Activated CD4-positive, alpha-beta T cell treated with anti-CD3 and anti-CD28 coated beads, Interleukin-2, amount 50 U/mL, for 4 hours (primary cell): ENCODE data around the gene GPR152.
A peak's percentile ranks its signal among the peaks of the same experiment; 100 is the strongest.

ENCODE experiments used
- DNase-seq, 2 experiments: peaks; one replicate each; pipeline ENCODE4 v3.0.0-alpha.2; 2020

Gene GPR152

DNA sequence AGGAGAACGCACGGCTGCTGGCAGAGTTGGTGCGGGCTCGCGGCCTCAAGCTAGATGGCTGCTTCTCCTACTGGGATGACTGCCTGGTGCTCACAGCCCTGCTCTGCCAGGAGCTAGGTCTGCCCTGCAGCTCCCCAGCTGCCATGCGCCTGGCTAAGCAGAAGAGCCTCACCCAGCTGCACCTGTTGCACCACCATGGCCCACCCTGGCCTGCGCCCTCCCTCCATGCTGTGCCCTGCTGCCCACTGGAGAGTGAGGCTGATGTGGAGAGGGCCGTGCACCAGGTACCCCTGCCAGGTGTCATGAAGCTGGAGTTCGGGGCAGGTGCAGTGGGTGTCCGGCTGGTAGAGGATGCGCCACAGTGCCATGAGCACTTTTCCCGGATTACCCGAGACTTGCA, 29.1 kb downstream of the GPR152 start:
- no peak for DNase-seq

DNA sequence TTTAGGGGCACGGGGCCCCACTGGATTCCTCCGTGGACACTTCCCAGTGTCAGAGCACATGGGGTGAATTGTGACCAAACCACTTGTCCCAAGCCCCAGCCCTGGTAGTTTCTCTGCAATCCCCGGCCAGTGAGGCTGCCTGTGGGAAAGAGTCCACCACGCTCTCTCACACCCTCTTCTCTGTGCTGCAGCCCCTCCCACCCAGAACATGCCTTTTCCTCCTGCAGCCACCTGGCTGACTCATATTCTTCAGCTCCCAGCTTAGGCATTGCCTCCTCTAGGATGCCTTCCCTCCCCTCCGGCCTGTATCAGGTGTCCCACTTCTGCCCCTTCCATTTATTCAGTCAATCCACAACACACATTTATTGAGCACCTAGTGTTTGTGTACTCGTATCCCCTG, 29.6 kb downstream of the GPR152 start:
- DNase-seq: no peak

DNA sequence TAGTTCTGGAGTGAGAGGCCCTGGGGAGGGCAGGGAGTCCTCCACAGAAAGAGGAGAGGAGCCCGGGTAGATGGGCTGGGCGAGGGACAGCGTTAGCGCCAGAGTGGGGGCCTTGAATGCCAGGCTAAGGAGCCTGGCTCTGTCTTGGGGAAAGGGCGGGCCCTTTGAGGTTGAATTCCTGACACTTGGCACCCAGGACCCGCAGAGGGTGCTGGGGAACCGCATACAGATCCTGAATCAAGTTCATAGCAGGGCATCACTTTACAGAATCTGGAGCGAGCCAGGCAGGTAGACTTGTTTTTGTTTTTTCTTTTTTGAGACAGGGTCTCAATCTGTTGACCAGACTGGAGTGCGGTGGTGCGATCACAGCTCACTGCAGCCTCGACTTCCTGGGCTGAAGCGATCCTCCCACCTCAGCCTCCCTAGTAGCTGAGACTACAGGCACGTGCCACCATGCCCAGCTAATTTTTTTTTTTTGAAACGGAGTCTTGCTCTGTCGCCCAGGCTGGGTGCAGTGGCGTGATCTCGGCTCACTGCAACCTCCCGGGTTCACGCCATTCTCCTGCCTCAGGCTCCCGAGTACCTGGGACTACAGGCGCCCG, 31.0 kb downstream of the GPR152 start:
- no peak for DNase-seq

DNA sequence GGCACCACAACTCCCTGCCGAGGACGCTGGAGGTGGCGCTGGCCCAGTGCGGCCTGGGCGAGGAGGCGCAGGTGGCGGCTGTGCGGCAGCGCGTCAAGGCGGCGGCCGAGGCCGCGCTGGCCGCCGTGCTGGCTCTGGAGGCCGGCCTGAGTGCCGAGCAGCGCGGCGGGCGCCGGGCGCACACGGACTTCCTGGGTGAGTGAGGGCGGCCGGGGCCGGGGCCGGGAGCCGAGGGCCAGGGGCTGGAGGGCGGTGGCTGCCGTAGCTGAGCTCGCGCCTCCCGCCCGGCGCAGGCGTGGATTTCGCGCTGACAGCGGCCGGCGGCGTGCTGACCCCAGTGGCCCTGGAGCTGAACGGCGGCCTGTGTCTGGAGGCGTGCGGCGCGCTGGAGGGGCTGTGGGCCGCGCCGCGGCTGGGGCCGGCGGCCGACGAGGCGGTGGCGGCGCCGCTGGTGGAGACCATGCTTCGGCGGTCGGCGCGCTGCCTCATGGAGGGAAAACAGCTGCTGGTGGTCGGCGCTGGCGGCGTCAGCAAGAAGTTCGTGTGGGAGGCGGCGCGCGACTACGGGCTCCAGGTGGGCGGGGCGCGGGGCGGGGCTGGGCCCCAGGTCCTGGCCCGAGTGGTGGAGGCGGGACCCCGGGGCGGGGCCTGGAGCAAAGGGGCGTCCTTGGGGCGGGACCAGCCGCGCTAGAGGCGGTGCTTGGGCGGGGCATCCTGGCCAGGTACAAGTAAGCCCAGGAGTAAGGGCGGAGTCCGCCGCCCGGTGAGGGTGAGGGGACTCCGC, 31.7 kb downstream of the GPR152 start:
- peak; percentile 97 for DNase-seq

DNA sequence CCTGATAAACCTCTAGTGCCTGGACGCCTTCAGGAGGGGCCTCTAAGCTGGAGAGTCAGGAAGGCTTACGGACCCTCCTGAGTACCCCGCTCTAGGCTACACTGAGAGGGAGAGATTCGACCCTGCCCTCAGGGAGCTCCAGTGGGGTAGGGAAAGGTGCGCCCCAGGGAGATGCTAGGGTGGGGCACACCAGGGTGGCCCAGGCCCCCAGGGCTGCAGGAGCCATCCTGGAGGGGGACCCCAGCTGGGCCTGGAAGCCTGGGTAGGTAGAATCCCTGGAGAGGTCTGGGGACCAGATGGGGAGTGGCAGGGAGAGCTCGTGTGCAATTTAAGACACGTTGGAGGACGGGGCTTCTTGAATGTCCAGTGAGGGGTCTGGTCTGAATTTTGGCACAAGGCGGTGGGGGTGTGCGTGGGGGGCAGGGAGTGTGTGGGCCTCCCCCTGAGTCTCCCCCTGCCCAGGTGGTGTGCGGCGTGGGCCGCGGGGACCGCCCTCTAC, 32.3 kb downstream of the GPR152 start:
- DNase-seq: no peak

DNA sequence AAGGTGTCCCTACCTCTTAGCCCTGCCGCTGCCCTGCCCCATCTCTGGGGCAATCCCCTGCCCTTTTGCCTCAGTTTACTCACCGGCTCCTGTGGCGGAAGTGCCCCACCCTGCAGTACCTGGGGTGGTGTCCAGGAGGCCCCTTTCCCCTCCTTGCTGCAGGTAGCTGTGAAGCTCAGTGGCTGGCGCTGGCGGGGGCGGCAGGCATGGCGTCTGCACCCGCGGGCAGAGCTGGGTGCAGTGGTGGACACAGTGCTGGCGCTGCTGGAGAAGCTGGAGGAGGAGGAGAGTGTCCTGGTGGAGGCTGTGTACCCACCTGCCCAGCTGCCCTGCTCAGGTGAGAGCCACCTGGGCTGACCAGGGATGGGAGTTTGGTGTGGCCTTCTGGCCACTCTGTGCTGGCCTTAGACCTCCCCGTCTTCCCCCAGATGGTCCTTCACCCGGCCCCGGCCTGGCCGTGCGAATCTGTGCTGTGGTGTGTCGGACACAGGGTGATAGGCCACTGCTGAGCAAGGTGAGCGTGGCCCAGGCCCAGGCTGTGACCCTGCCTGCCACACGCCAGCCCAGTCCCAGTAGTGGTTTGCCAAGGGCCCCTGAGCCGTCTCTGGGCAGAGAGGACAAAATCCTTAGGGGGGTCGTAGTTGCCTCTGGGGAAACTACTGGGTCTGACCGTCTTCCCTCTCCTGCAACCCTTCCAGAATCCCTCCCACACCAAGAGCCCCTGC, 33.0 kb downstream of the GPR152 start:
- no peak for DNase-seq

DNA sequence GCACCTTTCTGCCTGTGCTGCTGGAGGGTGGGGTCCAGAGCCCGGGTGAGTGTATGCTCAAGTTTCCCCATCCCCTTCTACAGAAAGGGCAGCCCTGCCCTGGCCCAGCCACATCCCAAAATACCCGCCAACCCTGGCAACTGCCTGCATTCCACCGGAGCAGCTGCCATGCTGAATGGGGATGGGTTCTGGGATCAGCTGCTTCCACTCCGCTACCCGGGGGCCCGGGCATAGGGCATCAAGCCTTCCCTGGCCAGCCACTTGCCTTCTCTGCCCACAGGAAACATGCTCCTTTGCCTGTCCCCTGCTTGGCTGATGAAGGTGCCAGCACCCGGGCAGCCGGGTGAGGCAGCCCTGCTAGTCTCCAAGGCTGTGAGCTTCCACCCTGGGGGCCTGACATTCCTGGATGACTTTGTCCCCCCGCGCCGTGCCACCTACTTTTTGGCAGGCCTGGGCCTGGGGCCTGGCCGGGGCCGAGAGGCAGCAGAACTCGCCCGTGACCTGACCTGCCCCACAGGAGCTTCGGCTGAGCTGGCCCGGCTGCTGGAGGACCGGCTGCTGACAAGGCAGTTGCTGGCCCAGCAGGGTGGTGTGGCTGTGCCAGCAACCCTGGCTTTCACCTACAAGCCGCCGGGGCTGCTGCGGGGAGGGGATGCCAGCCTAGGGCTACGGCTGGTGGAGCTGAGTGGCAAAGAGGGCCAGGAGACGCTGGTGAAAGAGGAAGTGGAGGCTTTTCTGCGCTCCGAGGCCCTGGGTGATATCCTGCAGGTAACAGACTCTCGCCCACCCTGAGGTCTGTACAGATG, 33.9 kb downstream of the GPR152 start:
- DNase-seq: no peak

DNA sequence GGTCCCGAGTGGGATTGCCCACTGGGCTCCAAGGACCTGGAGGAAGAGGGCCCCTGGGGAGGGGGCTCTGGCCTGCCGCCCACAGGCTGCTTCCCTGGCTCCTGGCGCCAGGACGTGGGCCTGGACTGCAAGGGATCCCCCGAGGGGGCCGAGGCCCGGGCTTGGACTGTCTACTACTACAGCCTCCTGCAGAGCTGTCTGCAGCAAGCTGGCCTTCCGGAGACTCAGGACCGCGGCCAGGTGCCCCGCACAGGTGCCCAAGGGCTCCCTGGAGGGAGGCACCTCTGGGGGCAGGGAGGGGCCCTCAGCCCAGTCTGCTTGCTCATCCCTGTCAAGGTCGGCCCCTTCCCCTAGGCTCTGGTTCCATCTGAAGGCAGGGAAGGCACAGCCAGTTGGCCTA, 35.1 kb downstream of the GPR152 start:
- DNase-seq: no peak

DNA sequence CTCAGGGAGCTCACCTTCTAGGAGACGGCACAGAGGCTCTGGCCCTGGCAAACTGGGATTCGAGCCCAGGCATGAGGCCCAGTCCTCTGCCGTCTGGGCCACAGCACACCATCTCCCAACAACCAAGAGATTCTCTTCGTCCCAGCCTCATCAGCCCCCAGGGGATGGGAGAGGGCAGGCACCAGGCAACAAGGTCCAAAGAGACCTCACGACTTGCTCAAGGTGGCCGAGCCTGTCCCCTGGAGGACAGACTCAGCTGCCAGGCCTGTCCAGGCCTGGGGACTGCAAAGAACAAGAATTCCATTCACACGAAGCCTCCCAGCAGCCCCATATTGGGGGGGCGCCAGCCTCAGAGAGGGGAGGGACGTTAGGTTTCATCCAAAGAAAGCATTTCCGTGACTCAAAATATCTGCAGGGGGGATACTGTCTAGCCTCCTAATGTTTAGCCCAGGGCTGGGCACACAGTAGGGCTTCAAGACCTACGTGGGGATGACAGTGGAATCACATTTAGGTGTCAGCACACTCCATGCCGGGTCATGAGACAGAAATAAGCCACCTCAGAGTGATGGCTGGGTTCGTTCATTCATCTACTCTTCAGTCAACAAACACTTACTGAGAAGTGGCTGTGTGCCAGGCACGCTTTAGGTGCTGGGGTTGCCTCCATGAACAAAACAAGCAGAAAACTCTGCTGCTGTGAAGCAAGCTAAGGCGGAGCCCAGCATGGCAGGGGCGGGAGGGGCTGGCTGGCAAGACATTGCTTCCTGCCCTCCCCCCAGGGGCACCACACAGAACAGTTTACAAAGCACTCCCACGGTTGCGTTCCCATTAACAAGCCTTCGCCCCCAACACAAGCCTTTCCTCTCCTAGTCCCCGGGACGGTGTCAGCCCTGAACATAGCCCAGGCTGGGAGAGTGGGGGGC, 35.9 kb downstream of the GPR152 start:
- DNase-seq: peak; percentile 74 to 75

DNA sequence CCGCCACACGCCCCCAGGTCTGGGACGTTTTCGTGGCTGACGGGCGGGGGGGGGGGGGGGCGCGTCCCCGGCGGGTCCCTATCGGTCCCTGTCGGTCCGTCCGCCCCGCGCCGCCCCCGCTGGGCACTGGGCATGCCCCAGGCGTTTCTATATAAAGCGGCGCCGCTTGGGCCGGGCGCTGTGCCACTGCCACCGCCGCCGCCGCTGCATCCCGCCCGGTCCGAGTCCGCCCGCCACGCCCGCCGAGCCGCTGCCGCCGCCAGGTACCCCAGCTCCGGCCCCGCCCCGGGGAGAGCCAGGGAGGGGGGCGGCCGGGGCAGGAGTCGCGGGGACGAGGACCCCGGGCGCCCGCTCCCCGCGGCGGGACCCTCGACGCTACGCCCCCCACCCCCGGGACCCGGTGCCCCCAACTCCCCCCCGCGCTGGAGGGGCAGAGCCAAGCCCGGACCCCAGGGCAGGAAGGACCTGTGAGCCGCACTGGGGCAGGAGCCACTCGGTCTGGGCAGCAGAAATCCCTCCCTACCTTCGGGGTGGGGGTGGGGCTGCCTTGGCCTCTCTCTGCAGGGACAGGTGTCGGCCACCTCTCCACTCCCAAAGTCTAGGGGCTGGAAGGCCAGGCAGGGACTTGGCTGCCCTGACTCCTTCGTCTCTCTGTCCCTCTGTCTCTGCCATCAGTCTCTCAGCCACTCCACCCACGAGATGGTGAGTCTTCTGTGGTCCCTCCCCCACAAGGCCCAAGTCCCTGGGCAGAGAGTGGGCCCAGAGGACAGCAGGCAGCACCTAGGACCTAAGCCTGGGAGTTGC, 36.8 kb downstream of the GPR152 start, which contains the start of gene CARNS1:
CARNS1 (plus strand) TSS at position 178 of the 804 bp plus-strand sequence; CDS start at position 700, 522 bp downstream.
- no peak for DNase-seq

DNA sequence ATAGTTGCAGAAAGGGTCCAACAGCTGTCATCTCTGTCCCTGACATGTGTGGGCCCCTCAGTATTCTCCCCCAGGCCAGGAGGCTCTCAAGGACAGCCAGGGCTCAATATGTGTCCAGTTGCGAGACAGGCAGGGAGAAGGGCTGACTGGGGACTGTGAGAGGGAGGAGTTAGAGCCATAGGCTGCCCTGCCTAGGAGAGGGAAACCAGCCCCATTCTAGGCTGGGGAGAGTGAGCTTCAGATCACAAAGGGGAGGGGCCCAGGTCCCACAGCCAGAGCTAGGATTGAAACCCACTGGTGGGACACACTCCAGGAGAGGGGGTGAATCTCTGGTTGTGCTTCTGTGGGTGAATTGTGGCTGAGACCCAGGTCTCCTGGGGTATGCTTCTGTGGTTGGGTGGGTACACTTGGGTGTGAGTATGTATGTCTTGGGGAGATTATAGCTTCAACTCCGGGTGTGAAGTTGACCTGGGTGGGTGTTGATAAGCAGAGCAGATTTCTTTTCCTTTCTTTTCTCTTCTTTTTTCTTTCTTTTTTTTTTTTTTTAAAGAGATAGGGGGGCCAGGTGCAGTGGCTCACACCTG, 39.2 kb downstream of the GPR152 start:
- no peak for DNase-seq

DNA sequence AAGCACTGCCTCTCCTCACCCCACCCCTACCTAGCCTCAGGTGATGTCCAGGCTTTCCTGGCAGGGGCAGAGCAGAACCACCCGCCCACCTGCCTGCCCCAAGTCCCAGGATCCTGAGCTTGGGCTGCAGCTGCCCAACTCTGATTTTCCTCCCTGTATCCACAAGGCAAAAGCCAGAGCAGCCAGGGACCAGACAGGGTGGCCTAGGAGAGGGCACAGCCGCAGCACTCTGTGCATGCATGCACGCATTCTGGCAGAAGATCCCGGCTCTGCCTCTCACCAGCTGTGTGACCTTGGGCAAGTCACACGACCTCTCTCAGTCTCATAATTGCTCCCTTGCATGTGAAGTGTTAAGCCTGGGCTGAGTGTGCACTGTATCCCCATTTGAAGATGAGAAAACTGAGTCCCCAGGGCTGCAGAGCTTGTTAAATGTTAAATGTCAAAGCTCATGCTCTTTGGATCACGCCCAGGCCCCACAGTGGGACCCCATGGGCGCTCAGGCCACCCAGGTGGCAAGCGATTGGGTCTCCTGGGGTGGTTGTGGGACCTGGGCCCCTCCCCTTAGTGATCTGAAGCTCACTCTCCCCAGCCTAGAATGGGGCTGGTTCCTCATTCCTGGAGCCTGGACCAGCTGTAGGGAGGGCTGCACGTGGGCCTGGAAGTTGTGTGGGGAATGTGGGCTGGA, 39.9 kb downstream of the GPR152 start:
- no peak for DNase-seq

DNA sequence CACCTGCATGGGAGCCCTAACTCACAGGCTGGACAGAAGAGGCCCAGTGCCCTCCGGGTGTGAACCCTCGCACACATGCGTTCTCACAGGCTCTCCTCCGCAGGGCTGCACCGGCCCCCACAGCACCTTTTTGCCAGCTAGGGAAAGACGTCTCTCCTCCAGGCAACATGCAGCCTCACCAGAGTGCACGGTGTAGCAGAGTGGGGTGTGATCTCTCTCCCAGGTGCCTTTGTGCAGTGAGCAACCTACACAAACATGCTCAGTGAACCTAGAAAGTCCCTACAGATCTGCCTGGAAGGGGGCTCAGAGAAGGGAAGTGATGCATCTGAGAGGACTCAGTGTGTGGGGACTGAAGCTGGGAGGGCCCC, 40.8 kb downstream of the GPR152 start:
- no peak for DNase-seq

DNA sequence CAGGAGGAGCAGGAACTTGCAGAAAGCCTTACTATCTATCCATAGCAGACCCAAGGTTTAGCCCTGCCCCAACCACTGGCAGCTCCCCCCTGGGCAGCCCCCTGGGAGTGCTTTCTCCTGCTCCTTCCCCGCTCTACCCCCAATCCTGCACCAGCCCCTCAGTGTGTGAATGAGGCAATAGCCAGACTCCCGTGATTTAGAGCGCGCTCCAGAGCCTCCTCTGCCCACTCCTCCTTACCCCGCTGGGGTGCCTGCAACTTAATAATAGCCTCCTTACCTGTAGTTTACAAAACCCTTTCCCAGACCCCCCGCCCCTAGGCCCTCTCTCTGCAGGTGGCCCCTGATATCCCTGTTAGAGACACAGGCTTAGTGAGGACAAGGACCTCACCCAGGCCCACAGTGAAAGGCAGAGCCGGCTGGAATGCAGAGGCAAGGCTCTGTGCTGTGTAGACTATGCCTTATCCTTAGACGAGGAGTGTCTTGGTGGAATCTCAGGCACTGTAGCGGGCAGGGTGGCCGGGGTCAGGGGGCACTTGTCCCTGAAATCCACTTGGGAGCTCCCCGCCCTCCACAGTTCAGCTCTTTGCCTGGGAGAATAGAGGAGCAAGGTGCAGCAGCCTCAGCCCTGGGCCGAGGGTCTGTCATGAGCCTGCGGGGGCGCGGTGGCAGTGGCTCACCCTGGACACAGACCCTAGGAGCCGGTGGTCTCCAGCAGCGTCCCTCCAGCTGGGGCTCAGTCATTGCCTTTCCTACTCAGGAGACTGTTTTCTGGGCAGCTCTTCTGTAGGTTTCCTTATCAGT, 41.3 kb downstream of the GPR152 start:
- DNase-seq: no peak

DNA sequence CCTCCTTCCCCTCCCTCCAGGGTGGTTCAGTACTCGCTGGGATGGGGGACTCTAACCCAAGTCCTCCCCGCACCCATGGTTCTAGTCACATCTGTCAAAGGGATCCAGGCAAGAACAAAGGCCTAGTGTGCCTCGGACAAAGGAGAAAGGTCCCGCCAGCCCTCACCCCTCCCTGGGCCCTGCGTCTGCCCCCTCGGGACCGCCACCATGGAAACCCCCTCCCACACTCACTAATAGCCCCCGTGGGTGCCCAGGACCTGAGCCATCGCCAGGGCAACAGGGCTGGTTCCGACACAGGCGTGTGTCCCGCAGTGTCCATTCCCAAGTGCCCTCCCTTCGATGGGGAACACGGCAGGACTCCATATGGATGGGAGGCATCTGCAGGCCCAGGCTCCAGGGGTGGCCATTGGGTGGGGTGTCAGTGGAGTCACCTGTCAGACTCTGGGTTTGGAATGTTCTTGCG, 42.1 kb downstream of the GPR152 start:
- DNase-seq: no peak

DNA sequence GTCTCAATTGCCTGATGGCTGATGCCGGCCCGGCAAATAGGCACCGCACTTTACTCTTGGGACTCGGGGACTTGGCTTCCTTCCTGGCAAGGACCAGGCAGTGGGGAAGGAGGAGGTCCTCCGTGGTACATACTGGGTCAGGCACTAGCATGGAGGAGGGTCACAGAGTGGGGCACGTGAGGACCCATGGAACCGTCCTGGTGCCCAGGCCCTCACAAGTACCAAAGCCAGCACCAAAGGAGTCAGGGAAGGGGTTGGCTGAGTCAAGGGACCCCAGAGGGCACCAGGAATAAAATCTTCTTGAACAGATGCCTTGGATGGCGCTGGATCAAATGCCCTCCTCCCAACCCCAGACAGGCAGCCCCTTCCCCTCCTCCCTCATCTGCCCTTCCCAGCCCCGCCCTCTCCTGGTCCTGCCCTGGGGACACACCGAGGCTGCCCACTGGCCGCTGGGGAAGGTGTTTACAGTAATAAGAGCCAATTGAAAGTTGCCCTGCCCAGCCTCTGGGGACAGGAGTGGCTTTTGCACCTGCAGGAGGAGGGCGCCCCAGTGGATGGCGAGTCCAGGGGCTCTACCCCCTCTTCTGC, 42.7 kb downstream of the GPR152 start:
- no peak for DNase-seq

DNA sequence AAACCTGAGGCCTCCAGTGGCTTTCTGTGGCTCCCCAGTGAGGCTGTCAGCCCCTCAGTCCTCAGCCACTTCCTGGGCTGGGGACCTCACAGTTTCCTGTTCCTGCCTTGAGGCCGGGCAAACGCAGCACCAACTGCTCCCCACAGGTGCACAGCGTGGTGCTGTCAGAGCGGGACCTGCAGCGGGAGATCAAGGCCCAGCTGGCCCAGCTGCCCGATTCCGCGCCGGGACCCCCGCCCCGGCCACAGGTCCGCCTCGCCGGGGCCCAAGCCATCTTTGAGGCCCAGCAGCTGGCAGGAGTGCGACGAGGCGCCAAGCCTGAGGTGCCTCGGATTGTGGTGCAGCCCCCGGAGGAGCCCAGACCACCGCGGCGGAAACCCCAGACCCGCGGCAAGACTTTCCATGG, 43.3 kb downstream of the GPR152 start:
- DNase-seq: no peak

DNA sequence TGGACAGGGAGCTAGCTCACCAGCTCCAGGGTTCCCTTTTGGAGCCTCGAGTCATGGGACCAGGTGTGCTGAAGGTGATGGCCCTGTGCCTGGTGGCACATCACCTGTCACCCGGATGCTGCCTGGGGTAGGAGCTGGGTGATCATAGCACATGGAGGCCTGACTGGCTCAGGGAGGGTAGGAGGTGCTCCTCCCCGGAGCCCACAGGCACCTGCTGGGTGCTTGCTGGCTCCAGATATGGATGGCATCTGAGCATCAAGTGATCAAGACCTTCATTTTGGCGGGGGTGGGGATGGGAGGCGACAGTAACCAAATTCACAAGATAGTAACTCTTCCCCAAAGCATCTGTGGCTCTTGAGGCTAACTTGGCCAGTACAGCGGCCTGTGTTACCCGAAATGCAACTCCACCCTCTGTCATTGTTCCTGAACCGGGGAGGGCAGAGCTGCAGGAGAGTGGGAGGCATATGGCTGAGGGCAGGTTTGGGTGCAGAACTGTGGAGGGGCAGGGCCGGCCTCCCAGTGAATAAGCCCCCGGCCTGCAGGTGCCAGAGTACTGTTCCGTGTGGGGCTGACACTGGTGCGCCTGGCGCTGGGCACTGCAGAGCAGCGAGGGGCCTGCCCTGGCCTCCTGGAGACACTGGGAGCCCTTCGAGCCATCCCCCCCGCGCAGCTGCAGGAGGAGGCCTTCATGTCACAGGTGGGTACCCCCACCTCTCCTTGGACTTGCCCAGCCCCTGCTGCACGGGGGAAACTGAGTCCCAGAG, 43.9 kb downstream of the GPR152 start:
- no peak for DNase-seq
